CD14-positive monocyte (primary cell): ENCODE measurements around the gene HOXD11. TPM values are rescaled to one million over a fixed set of nuclear protein-coding genes. Genes with fewer than 3 reads are reported as not detected.

Experiments used
- DNase-seq, 3 donors: peaks; one replicate each; pipeline ENCODE4 v3.0.0-alpha.2; 2011 to 2022
- H2AFZ ChIP-seq: 2 replicates; pipeline ENCODE4 v1.6.0; 2012; ENCODE audit warnings: mild to moderate bottlenecking, low read depth, low read length, inconsistent platforms; ENCODE audit not compliant: insufficient read depth, poor library complexity, severe bottlenecking
- H3K27ac ChIP-seq, 2 donors: 1 replicate in 1 of 2; 2 replicates in 1 of 2; pipeline ENCODE4 v1.5.1; 2012 to 2013; ENCODE audit warnings: low read length in 2 of 2, control low read depth in 1 of 2, inconsistent platforms in 1 of 2, low read depth in 1 of 2, mild to moderate bottlenecking in 1 of 2
- H3K27me3 ChIP-seq, 2 donors: one replicate each; pipeline versions ENCODE4 v1.6.0 to v1.6.1; 2011 to 2013; ENCODE audit warnings: low read length in 2 of 2; ENCODE audit not compliant: control insufficient read depth in 2 of 2, insufficient read depth in 2 of 2
- H3K36me3 ChIP-seq, 2 donors: replicated peaks in 1 of 2; 1 replicate in 1 of 2; 2 replicates in 1 of 2; pipeline versions ENCODE4 v1.5.1 to v1.6.1; 2012 to 2013; ENCODE audit warnings: low read length in 2 of 2, control low read depth in 1 of 2, inconsistent platforms in 1 of 2, mild to moderate bottlenecking in 1 of 2; ENCODE audit not compliant: insufficient read depth in 2 of 2, control insufficient read depth in 1 of 2
- H3K4me1 ChIP-seq, 2 donors: 1 replicate in 1 of 2; 2 replicates in 1 of 2; pipeline versions ENCODE4 v1.5.1 to v1.6.1; 2012 to 2013; ENCODE audit warnings: low read length in 2 of 2, control low read depth in 1 of 2, inconsistent platforms in 1 of 2, mild to moderate bottlenecking in 1 of 2, moderate library complexity in 1 of 2; ENCODE audit not compliant: insufficient read depth in 2 of 2, control insufficient read depth in 1 of 2
- H3K4me2 ChIP-seq: replicated peaks from 2 replicates; pipeline ENCODE3; 2012; ENCODE audit warnings: low read length, moderate library complexity, mild to moderate bottlenecking; ENCODE audit not compliant: poor library complexity, severe bottlenecking; ENCODE audit errors: extremely low read depth
- H3K4me3 ChIP-seq, 3 experiments: fragments of 200-600 bp in 1 of 3; sonication (generic) in 1 of 3; replicated peaks in 1 of 3; 1 replicate in 2 of 3; 2 replicates in 1 of 3; pipeline ENCODE4 v1.5.1; 2011 to 2013; ENCODE audit warnings: low read length in 3 of 3, mild to moderate bottlenecking in 3 of 3, control low read depth in 2 of 3, low read depth in 2 of 3, inconsistent platforms in 1 of 3, moderate library complexity in 1 of 3
- H3K79me2 ChIP-seq: 2 replicates; pipeline ENCODE4 v1.6.0; 2012; ENCODE audit warnings: mild to moderate bottlenecking, control low read depth, inconsistent platforms, low read length, moderate library complexity; ENCODE audit not compliant: insufficient read depth
- H3K9ac ChIP-seq: 2 replicates; pipeline ENCODE4 v1.6.0; 2017; ENCODE audit warnings: low read length, mild to moderate bottlenecking; ENCODE audit not compliant: insufficient read depth, poor library complexity, severe bottlenecking
- H3K9me3 ChIP-seq, 2 donors: replicated peaks in 1 of 2; 1 replicate in 1 of 2; 2 replicates in 1 of 2; pipeline versions ENCODE4 v1.5.1 to v1.6.1; 2012 to 2013; ENCODE audit warnings: low read length in 2 of 2, control low read depth in 1 of 2; ENCODE audit not compliant: control insufficient read depth in 1 of 2, insufficient read depth in 1 of 2
- H4K20me1 ChIP-seq: 2 replicates; pipeline ENCODE4 v1.6.0; 2012; ENCODE audit warnings: mild to moderate bottlenecking, low read length, control low read depth, moderate library complexity; ENCODE audit not compliant: insufficient read depth
- H3K27ac Mint-ChIP-seq, 7 donors: one replicate each; pipeline ENCODE4 v1.8.0; 2020; ENCODE audit warnings: mild to moderate bottlenecking in 7 of 7, mixed read lengths in 7 of 7, moderate library complexity in 6 of 7, inconsistent platforms in 2 of 7
- H3K27me3 Mint-ChIP-seq, 3 donors: one replicate each; pipeline ENCODE4 v1.8.0; 2021 to 2022; ENCODE audit warnings: low read depth in 3 of 3, mild to moderate bottlenecking in 3 of 3, mixed read lengths in 3 of 3, moderate library complexity in 3 of 3, inconsistent platforms in 1 of 3
- H3K36me3 Mint-ChIP-seq, 2 donors: one replicate each; pipeline ENCODE4 v1.8.0; 2020; ENCODE audit warnings: mixed read lengths in 2 of 2, inconsistent platforms in 1 of 2, mild to moderate bottlenecking in 1 of 2
- H3K4me1 Mint-ChIP-seq: one replicate; pipeline ENCODE4 v1.8.0; 2020; ENCODE audit warnings: mild to moderate bottlenecking, mixed read lengths
- H3K4me3 Mint-ChIP-seq, 2 donors: one replicate each; pipeline ENCODE4 v1.8.0; 2020; ENCODE audit warnings: mild to moderate bottlenecking in 2 of 2, mixed read lengths in 2 of 2, moderate library complexity in 1 of 2
- H3K9me3 Mint-ChIP-seq, 7 donors: one replicate each; pipeline ENCODE4 v1.8.0; 2020 to 2022; ENCODE audit warnings: mixed read lengths in 7 of 7, mild to moderate bottlenecking in 6 of 7, moderate library complexity in 6 of 7, inconsistent platforms in 2 of 7
- CTCF ChIP-seq: fragments of 200-600 bp; IDR thresholded peaks from one replicate; pipeline ENCODE4 v1.8.0; 2022; ENCODE audit warnings: antibody characterized with exemption, mild to moderate bottlenecking
- WGBS: methylation state at CpG from one replicate; pipeline ENCODE4 v1.1.5; 2013; ENCODE audit warnings: missing lambda C conversion rate; ENCODE audit not compliant: insufficient coverage; 5-methylcytosine and 5-hydroxymethylcytosine counted together
- intact Hi-C, 2 donors: fragments of 100-400 bp; cut with micrococcal nuclease; formaldehyde crosslinking; loops; one replicate each; pipeline versions ENCODE4 v1.15.0 to v1.15.1; 2023
- polyA plus RNA-seq, 3 donors: library from polyadenylated mRNA; depleted of rRNA in 1 of 3; unstranded in 2 of 3; stranded (reverse) in 1 of 3; fragments of 300-500 nt in 2 of 3; fragments of >200 nt in 1 of 3; fragmentation: Illumina TruSeq in 2 of 3; gene quantifications; 1 replicate in 2 of 3; 2 replicates in 1 of 3; pipeline ENCODE4 v1.2.3, GENCODE V29; 2012 to 2021

Gene HOXD11
- polyA plus RNA-seq, 3 donors = not detected

- H3K4me2 ChIP-seq = no peak overlapping the region
- H3K79me2 ChIP-seq = no peaks in the 10 kb centered on the region
- H3K9me3 ChIP-seq = peaks cover 11 to 72% of the 10 kb centered on the region in 2 donors
- intact Hi-C loops = loop anchor here (5.0 kb wide), 2 partner anchors 39 to 1026 kb away; partner anchors contain the start of gene EVX2 (in 1 of the 2)
- H3K9me3 Mint-ChIP-seq = peaks cover 1 to 36% (median 32%) of the 10 kb centered on the region in 7 donors
- no peaks in the 10 kb centered on the region for H4K20me1 ChIP-seq
- H3K27me3 ChIP-seq = peaks cover 87 to 97% of the 10 kb centered on the region in 2 donors
- no peak for TF ChIP-seq CTCF
- peaks cover 2 to 12% of the 10 kb centered on the region in 2 donors for H3K36me3 Mint-ChIP-seq
- no peak overlapping the region for H3K9ac ChIP-seq
- no peaks in the 10 kb centered on the region for H3K36me3 ChIP-seq
- peaks cover 5 to 12% of the 10 kb centered on the region in 2 donors for H3K4me1 ChIP-seq
- peak overlapping the region in 1 of 2 donors; percentile 81 for H3K4me3 Mint-ChIP-seq
- H3K27ac Mint-ChIP-seq = no peak overlapping the region
- DNase-seq = no peak
- H3K27me3 Mint-ChIP-seq = peaks cover 91 to 99% (median 95%) of the 10 kb centered on the region in 3 donors
- WGBS = 14% methylated on average over 34 of the region's 53 CpGs
- H3K4me1 Mint-ChIP-seq = peaks cover 17% of the 10 kb centered on the region
- no peak overlapping the region for H3K27ac ChIP-seq
- no peak overlapping the region for H3K4me3 ChIP-seq
- peak overlapping the region; percentile 65 for H2AFZ ChIP-seq
Observed at GRCh38 chr2:176121190-176122051, 14.3 kb downstream of the HOXD11 start.

- no peak for TF ChIP-seq CTCF
- peaks cover 5 to 12% of the 10 kb centered on the region in 2 donors for H3K4me1 ChIP-seq
- Mint-ChIP-seq H3K4me3 (peak overlapping the region; percentile 73 to 84), H3K27ac (no peak overlapping the region), H3K9me3 (peaks cover 0 to 32% (median 25%) of the 10 kb centered on the region in 7 donors), H3K27me3 (peaks cover 91 to 99% (median 95%) of the 10 kb centered on the region in 3 donors), H3K4me1 (peaks cover 19% of the 10 kb centered on the region), H3K36me3 (peaks cover 2 to 12% of the 10 kb centered on the region in 2 donors)
- peak overlapping the region; percentile 72 for H3K4me2 ChIP-seq
- no peak overlapping the region for H3K9ac ChIP-seq
- H3K27ac ChIP-seq = no peak overlapping the region
- H3K36me3 ChIP-seq = no peaks in the 10 kb centered on the region
- peak in 1 of 3 donors; percentile 25 for DNase-seq
- peak overlapping the region; percentile 65 for H2AFZ ChIP-seq
- no peaks in the 10 kb centered on the region for H4K20me1 ChIP-seq
- no peaks in the 10 kb centered on the region for H3K79me2 ChIP-seq
- peak overlapping the region in 2 of 3 experiments; percentile 11 to 68 for H3K4me3 ChIP-seq
- intact Hi-C loops = loop anchor here (5.0 kb wide), 2 partner anchors 40 to 1025 kb away; partner anchors contain the start of gene EVX2 (in 1 of the 2)
- WGBS = 4% methylated on average over 40 of the region's 47 CpGs
- peaks cover 88 to 97% of the 10 kb centered on the region in 2 donors for H3K27me3 ChIP-seq
- H3K9me3 ChIP-seq = peaks cover 6 to 64% of the 10 kb centered on the region in 2 donors
Observed at GRCh38 chr2:176122052-176122682, 15.1 kb downstream of the HOXD11 start.
